GM23338 (cell line): ENCODE measurements around the gene SLC20A1. TPM values are rescaled to one million over a fixed set of nuclear protein-coding genes. Genes with fewer than 3 reads are reported as not detected.

ENCODE experiments used
- ATAC-seq: fragments of 200-7000 bp; cut with Tn5 transposase; 3 replicates; pipeline ENCODE4 v1.9.1; 2020
- DNase-seq: peaks from one replicate; pipeline ENCODE4 v3.0.0-alpha.2; 2015; ENCODE audit warnings: low spot score
- H2AFZ ChIP-seq: fragments of 200-600 bp; sonication (generic); 2 replicates; pipeline ENCODE4 v1.8.0; 2016; ENCODE audit warnings: antibody characterized with exemption, mild to moderate bottlenecking, moderate library complexity
- H3F3A ChIP-seq: fragments of 200-600 bp; sonication (generic); replicated peaks from 2 replicates; pipeline ENCODE4 v1.8.0; 2017; ENCODE audit warnings: antibody characterized with exemption, mixed run types, low read depth
- H3K27ac ChIP-seq: fragments of 200-600 bp; sonication (generic); 2 replicates; pipeline ENCODE4 v1.6.1; 2016; ENCODE audit warnings: low read depth
- H3K27me3 ChIP-seq: fragments of 200-600 bp; sonication (generic); 2 replicates; pipeline ENCODE4 v1.8.0; 2016; ENCODE audit warnings: mild to moderate bottlenecking, mixed run types, moderate library complexity; ENCODE audit not compliant: insufficient read depth
- H3K36me3 ChIP-seq: fragments of 200-600 bp; sonication (generic); 2 replicates; pipeline ENCODE4 v1.8.0; 2016; ENCODE audit warnings: mild to moderate bottlenecking; ENCODE audit not compliant: insufficient read depth
- H3K4me1 ChIP-seq: fragments of 200-600 bp; sonication (generic); 2 replicates; pipeline ENCODE4 v1.8.0; 2016; ENCODE audit warnings: mild to moderate bottlenecking, moderate library complexity; ENCODE audit not compliant: insufficient read depth
- H3K4me2 ChIP-seq: fragments of 200-600 bp; sonication (generic); 2 replicates; pipeline ENCODE4 v1.7.1; 2017; ENCODE audit warnings: mixed run types
- H3K4me3 ChIP-seq: fragments of 200-600 bp; sonication (generic); 2 replicates; pipeline ENCODE4 v1.6.1; 2016; ENCODE audit warnings: mixed run types
- H3K79me2 ChIP-seq: fragments of 200-600 bp; sonication (generic); replicated peaks from 2 replicates; pipeline ENCODE4 v1.8.0; 2017; ENCODE audit warnings: mild to moderate bottlenecking; ENCODE audit not compliant: insufficient read depth
- H3K9me2 ChIP-seq: fragments of 200-600 bp; sonication (generic); 2 replicates; pipeline ENCODE4 v1.8.0; 2017; ENCODE audit not compliant: insufficient read depth
- H4K20me1 ChIP-seq: fragments of 200-600 bp; sonication (generic); replicated peaks from 2 replicates; pipeline ENCODE4 v1.8.0; 2017; ENCODE audit warnings: mild to moderate bottlenecking; ENCODE audit not compliant: insufficient read depth
- H3K27ac Mint-ChIP-seq: 2 replicates; pipeline ENCODE4 v1.8.0; 2020; ENCODE audit warnings: inconsistent platforms, mild to moderate bottlenecking, moderate library complexity, mixed read lengths
- H3K27me3 Mint-ChIP-seq: 3 replicates; pipeline ENCODE4 v1.8.0; 2022; ENCODE audit warnings: low read depth, mild to moderate bottlenecking, moderate library complexity, mixed read lengths, inconsistent platforms; ENCODE audit not compliant: insufficient read depth, poor library complexity
- H3K36me3 Mint-ChIP-seq: 3 replicates; pipeline ENCODE4 v1.8.0; 2021; ENCODE audit warnings: low read depth, mild to moderate bottlenecking, inconsistent platforms, moderate library complexity, mixed read lengths
- H3K4me1 Mint-ChIP-seq: 3 replicates; pipeline ENCODE4 v1.8.0; 2020; ENCODE audit warnings: mild to moderate bottlenecking, inconsistent platforms, mixed read lengths
- H3K4me3 Mint-ChIP-seq: 3 replicates; pipeline ENCODE4 v1.8.0; 2021; ENCODE audit warnings: moderate library complexity, mild to moderate bottlenecking, inconsistent platforms, mixed read lengths
- H3K9me3 Mint-ChIP-seq: 3 replicates; pipeline ENCODE4 v1.8.0; 2020; ENCODE audit warnings: moderate library complexity, mild to moderate bottlenecking, inconsistent platforms, mixed read lengths
- CREB1 ChIP-seq: fragments of 250-450 bp; sonication (Bioruptor Pico); IDR thresholded peaks from 2 replicates; pipeline ENCODE4 v1.5.0; 2020; ENCODE audit warnings: low read depth, mild to moderate bottlenecking, moderate library complexity
- CTCF ChIP-seq, 2 experiments: fragments of 200-600 bp in 1 of 2; sonication (generic) in 1 of 2; conservative IDR thresholded peaks; 2 replicates each; pipeline versions ENCODE4 v1.5.1 to v1.6.1; 2016 to 2017; ENCODE audit warnings: antibody characterized with exemption in 2 of 2, low read depth in 2 of 2, mild to moderate bottlenecking in 2 of 2, moderate library complexity in 1 of 2
- ETS1 ChIP-seq: IDR thresholded peaks from 2 replicates; pipeline ENCODE4 v1.6.1; 2016; ENCODE audit warnings: antibody characterized with exemption
- EZH2 ChIP-seq: fragments of 200-600 bp; sonication (generic); IDR thresholded peaks from one replicate; pipeline ENCODE4 v1.8.0; 2017; ENCODE audit warnings: antibody characterized with exemption, mild to moderate bottlenecking, low read depth; ENCODE audit not compliant: unreplicated experiment
- EZH2phosphoT487 ChIP-seq: fragments of 200-600 bp; sonication (generic); IDR thresholded peaks from one replicate; pipeline ENCODE4 v1.8.1; 2018; ENCODE audit warnings: antibody characterized with exemption; ENCODE audit not compliant: unreplicated experiment
- JUNB ChIP-seq: IDR thresholded peaks from one replicate; pipeline ENCODE4 v1.6.1; 2016; ENCODE audit warnings: antibody characterized with exemption; ENCODE audit not compliant: unreplicated experiment
- NANOG ChIP-seq: IDR thresholded peaks from 2 replicates; pipeline ENCODE4 v1.6.1; 2016; ENCODE audit warnings: antibody characterized with exemption, borderline replicate concordance
- POLR2AphosphoS5 ChIP-seq: IDR thresholded peaks from 2 replicates; pipeline ENCODE4 v1.6.1; 2016; ENCODE audit warnings: antibody characterized with exemption, low read depth
- REST ChIP-seq: IDR thresholded peaks from one replicate; pipeline ENCODE4 v1.6.1; 2018; ENCODE audit warnings: antibody characterized with exemption; ENCODE audit not compliant: unreplicated experiment
- STAT1 ChIP-seq: IDR thresholded peaks from one replicate; pipeline ENCODE4 v1.6.1; 2016; ENCODE audit warnings: antibody characterized with exemption; ENCODE audit not compliant: unreplicated experiment
- ZNF114 ChIP-seq: fragments of 250-450 bp; sonication (Bioruptor Pico); IDR thresholded peaks from 2 replicates; pipeline ENCODE4 v1.5.0; 2020; ENCODE audit warnings: mild to moderate bottlenecking, moderate library complexity
- ZNF331 ChIP-seq: fragments of 250-450 bp; sonication (Bioruptor Pico); IDR thresholded peaks from 2 replicates; pipeline ENCODE4 v1.5.0; 2020; ENCODE audit warnings: low read depth, mild to moderate bottlenecking, moderate library complexity
- ZNF462 ChIP-seq: fragments of 250-450 bp; sonication (Bioruptor Pico); IDR thresholded peaks from 2 replicates; pipeline ENCODE4 v1.5.0; 2020; ENCODE audit warnings: mild to moderate bottlenecking, moderate library complexity
- polyA plus RNA-seq: library from polyadenylated mRNA; unstranded; fragments of >200 nt; fragmentation: Nextera tagmentation; extraction: Ambion mirVana; gene quantifications from 2 replicates; pipeline ENCODE4 v1.2.1, GENCODE V29; 2016
- total RNA-seq: library from RNA; depleted of rRNA; stranded (reverse); fragments of >200 nt; shearing (Covaris generic); gene quantifications from 2 replicates; pipeline ENCODE4 v1.2.3, GENCODE V29; 2014

Gene SLC20A1
- total and polyA plus RNA-seq, 2 experiments from 2014 or later, result 52.9 to 84.3 TPM

- no peak overlapping the region for H3K4me2 ChIP-seq
- H3K4me1 ChIP-seq, result peaks cover 24% of the 10 kb centered on the region
- no peaks in the 10 kb centered on the region for H3F3A ChIP-seq
- peaks cover 13% of the 10 kb centered on the region for H3K36me3 Mint-ChIP-seq
- no peak overlapping the region for H3K4me3 ChIP-seq
- H3K27ac ChIP-seq, result no peak overlapping the region
- DNase-seq (no peak), ATAC-seq (no peak)
- H4K20me1 ChIP-seq, result peaks cover 12% of the 10 kb centered on the region
- no peak overlapping the region for H3K27ac Mint-ChIP-seq
- TF ChIP-seq ZNF331 (CRISPR knock-in tag) (no peak), NANOG (no peak), CTCF (conservative IDR thresholded peaks at IDR 0.05; ENCODE audit: low read depth in 2 of 2) (no peak), CREB1 (no peak), EZH2 (no peak), ZNF114 (CRISPR knock-in tag) (no peak), ZNF462 (CRISPR knock-in tag) (no peak), REST (no peak), STAT1 (no peak), ETS1 (no peak), POLR2AphosphoS5 (no peak), EZH2phosphoT487 (no peak), JUNB (no peak)
- no peak overlapping the region for H2AFZ ChIP-seq
- H3K9me2 ChIP-seq, result no peaks in the 10 kb centered on the region
- no peaks in the 10 kb centered on the region for H3K9me3 Mint-ChIP-seq
- H3K27me3 Mint-ChIP-seq, result peaks cover 3% of the 10 kb centered on the region
- H3K79me2 ChIP-seq, result peaks cover 21% of the 10 kb centered on the region
- H3K27me3 ChIP-seq, result 0 out of 2 replicates have a peak, but pooled peaks cover 7% of the 10 kb centered on the region
- H3K36me3 ChIP-seq, result peaks cover 11% of the 10 kb centered on the region; the same call in 1 of the 2 replicates
- H3K4me1 Mint-ChIP-seq, result peaks cover 30% of the 10 kb centered on the region
- no peak overlapping the region for H3K4me3 Mint-ChIP-seq
These were observed 2.8 kb upstream of the SLC20A1 start for GRCh38 chr2:112642966-112643365.
